Measurements from ENCODE around the gene PHLDA3. TPM values are rescaled to one million over a fixed set of nuclear protein-coding genes. Genes with fewer than 3 reads are reported as not detected.

PHLDA3 gene
- total and polyA plus RNA-seq, 4 donors: 0.36 to 2.2 (median 1.0) TPM

- DNase-seq (ENCODE audit: low spot score): no peak
- Histone ChIP-seq H3K36me3 (ENCODE audit: control insufficient read depth in 4 of 4, insufficient read depth in 3 of 4, low read depth in 1 of 4, low read length in 3 of 4) (no peaks in the 10 kb centered on the region), H3K27me3 (ENCODE audit: control insufficient read depth in 4 of 4, insufficient read depth in 4 of 4, low read length in 3 of 4) (no peaks in the 10 kb centered on the region), H3K4me1 (ENCODE audit: control insufficient read depth in 4 of 4, insufficient read depth in 4 of 4, low read length in 3 of 4) (no peaks in the 10 kb centered on the region), H3K4me3 (ENCODE audit: low read depth in 1 of 3, low read length in 3 of 3) (no peak overlapping the region), H3K9me3 (ENCODE audit: control insufficient read depth in 4 of 4, low read length in 3 of 4) (no peaks in the 10 kb centered on the region), H3K9ac (ENCODE audit: low read depth in 1 of 2, low read length in 2 of 2) (no peak overlapping the region), H3K27ac (ENCODE audit: low read depth in 1 of 2, low read length in 2 of 2) (no peak overlapping the region)
- 85% methylated on average over 4 of the region's 4 CpGs for WGBS
- no peak for TF ChIP-seq HNF4A (conservative IDR thresholded peaks at IDR 0.05)
- TF ChIP-seq TAF1 (conservative IDR thresholded peaks at IDR 0.05): no peak
- TF ChIP-seq FOXA1 (IDR thresholded peaks at IDR 0.05): no peak
- no peak for TF ChIP-seq RXRA (IDR thresholded peaks at IDR 0.05)
- no peak for TF ChIP-seq YY1 (IDR thresholded peaks at IDR 0.05)
- TF ChIP-seq NR2F2 (IDR thresholded peaks at IDR 0.05): no peak
- no peak for TF ChIP-seq REST (IDR thresholded peaks at IDR 0.05)
- no peak for TF ChIP-seq FOXA2 (IDR thresholded peaks at IDR 0.05)
- no peak for TF ChIP-seq ATF3 (IDR thresholded peaks at IDR 0.05)
- no peak for TF ChIP-seq HNF4G (IDR thresholded peaks at IDR 0.05)
- no peak for TF ChIP-seq RAD21 (IDR thresholded peaks at IDR 0.05)
- no peak for TF ChIP-seq SP1 (IDR thresholded peaks at IDR 0.05)
- no peak for TF ChIP-seq GABPA (IDR thresholded peaks at IDR 0.05 in 1 of 2, conservative IDR thresholded peaks at IDR 0.05 in 1 of 2)
- TF ChIP-seq JUND (IDR thresholded peaks at IDR 0.05): no peak
- no peak for TF ChIP-seq EGR1 (IDR thresholded peaks at IDR 0.05; ENCODE audit: low read depth in 2 of 2)
Observed at GRCh38 chr1:201457508-201457960, 11.5 kb downstream of the PHLDA3 start.

- no peak overlapping the region for H3K27ac ChIP-seq (ENCODE audit: low read depth in 1 of 2, low read length in 2 of 2)
- no peaks in the 10 kb centered on the region for H3K27me3 ChIP-seq (ENCODE audit: control insufficient read depth in 4 of 4, insufficient read depth in 4 of 4, low read length in 3 of 4)
- no peak for DNase-seq (ENCODE audit: low spot score)
- no peaks in the 10 kb centered on the region for H3K9me3 ChIP-seq (ENCODE audit: control insufficient read depth in 4 of 4, low read length in 3 of 4)
- no peaks in the 10 kb centered on the region for H3K36me3 ChIP-seq (ENCODE audit: control insufficient read depth in 4 of 4, insufficient read depth in 3 of 4, low read depth in 1 of 4, low read length in 3 of 4)
- H3K4me3 ChIP-seq (ENCODE audit: low read depth in 1 of 3, low read length in 3 of 3): no peak overlapping the region
- no peaks in the 10 kb centered on the region for H3K4me1 ChIP-seq (ENCODE audit: control insufficient read depth in 4 of 4, insufficient read depth in 4 of 4, low read length in 3 of 4)
- WGBS: 78% methylated on average over 11 of the region's 11 CpGs
- TF ChIP-seq HNF4A (conservative IDR thresholded peaks at IDR 0.05): no peak
- TF ChIP-seq RAD21 (IDR thresholded peaks at IDR 0.05): no peak
- no peak for TF ChIP-seq CTCF (IDR thresholded peaks at IDR 0.05; ENCODE audit: low read depth, low read length, missing input control)
- TF ChIP-seq SP1 (IDR thresholded peaks at IDR 0.05): no peak
- TF ChIP-seq RXRA (IDR thresholded peaks at IDR 0.05): no peak
- TF ChIP-seq ZBTB33 (IDR thresholded peaks at IDR 0.05): no peak
- no peak for TF ChIP-seq REST (IDR thresholded peaks at IDR 0.05)
- TF ChIP-seq TAF1 (conservative IDR thresholded peaks at IDR 0.05): no peak
- TF ChIP-seq FOXA2 (IDR thresholded peaks at IDR 0.05): no peak
- TF ChIP-seq FOXA1 (IDR thresholded peaks at IDR 0.05): no peak
- TF ChIP-seq GABPA (IDR thresholded peaks at IDR 0.05 in 1 of 2, conservative IDR thresholded peaks at IDR 0.05 in 1 of 2): no peak
- no peak for TF ChIP-seq HNF4G (IDR thresholded peaks at IDR 0.05)
- TF ChIP-seq ATF3 (IDR thresholded peaks at IDR 0.05): no peak
- TF ChIP-seq MAX (IDR thresholded peaks at IDR 0.05): no peak
- no peak for TF ChIP-seq YY1 (IDR thresholded peaks at IDR 0.05)
- H3K9ac ChIP-seq (ENCODE audit: low read depth in 1 of 2, low read length in 2 of 2): no peak overlapping the region
Observed at GRCh38 chr1:201456499-201457309, 12.3 kb downstream of the PHLDA3 start.
